ENCODE data around the gene DDAH1. TPM values are rescaled to one million over a fixed set of nuclear protein-coding genes. Genes with fewer than 3 reads are reported as not detected.

DDAH1 gene
- total RNA-seq, 1 donor from 2014 or later = 33.4 TPM

GRCh38 chr1:85340427-85340826 is 124.5 kb downstream of the DDAH1 start:
- TF ChIP-seq, protein P1, sequence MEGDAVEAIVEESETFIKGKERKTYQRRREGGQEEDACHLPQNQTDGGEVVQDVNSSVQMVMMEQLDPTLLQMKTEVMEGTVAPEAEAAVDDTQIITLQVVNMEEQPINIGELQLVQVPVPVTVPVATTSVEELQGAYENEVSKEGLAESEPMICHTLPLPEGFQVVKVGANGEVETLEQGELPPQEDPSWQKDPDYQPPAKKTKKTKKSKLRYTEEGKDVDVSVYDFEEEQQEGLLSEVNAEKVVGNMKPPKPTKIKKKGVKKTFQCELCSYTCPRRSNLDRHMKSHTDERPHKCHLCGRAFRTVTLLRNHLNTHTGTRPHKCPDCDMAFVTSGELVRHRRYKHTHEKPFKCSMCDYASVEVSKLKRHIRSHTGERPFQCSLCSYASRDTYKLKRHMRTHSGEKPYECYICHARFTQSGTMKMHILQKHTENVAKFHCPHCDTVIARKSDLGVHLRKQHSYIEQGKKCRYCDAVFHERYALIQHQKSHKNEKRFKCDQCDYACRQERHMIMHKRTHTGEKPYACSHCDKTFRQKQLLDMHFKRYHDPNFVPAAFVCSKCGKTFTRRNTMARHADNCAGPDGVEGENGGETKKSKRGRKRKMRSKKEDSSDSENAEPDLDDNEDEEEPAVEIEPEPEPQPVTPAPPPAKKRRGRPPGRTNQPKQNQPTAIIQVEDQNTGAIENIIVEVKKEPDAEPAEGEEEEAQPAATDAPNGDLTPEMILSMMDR (IDR thresholded peaks at IDR 0.05; ENCODE audit: unreplicated experiment) = no peak
- H3K27me3 Mint-ChIP-seq = no peaks in the 10 kb centered on the region
- H3K36me3 Mint-ChIP-seq (ENCODE audit: insufficient read depth) = no peaks in the 10 kb centered on the region
- no peak overlapping the region for H3K4me3 Mint-ChIP-seq (ENCODE audit: low read depth)
- no peak for DNase-seq (ENCODE audit: low spot score, unreplicated experiment)
- H3K9me3 Mint-ChIP-seq (ENCODE audit: low read depth) = no peaks in the 10 kb centered on the region
- H3K27ac Mint-ChIP-seq = no peak overlapping the region
- peaks cover 3% of the 10 kb centered on the region for H3K4me1 Mint-ChIP-seq (ENCODE audit: low read depth)

DNA sequence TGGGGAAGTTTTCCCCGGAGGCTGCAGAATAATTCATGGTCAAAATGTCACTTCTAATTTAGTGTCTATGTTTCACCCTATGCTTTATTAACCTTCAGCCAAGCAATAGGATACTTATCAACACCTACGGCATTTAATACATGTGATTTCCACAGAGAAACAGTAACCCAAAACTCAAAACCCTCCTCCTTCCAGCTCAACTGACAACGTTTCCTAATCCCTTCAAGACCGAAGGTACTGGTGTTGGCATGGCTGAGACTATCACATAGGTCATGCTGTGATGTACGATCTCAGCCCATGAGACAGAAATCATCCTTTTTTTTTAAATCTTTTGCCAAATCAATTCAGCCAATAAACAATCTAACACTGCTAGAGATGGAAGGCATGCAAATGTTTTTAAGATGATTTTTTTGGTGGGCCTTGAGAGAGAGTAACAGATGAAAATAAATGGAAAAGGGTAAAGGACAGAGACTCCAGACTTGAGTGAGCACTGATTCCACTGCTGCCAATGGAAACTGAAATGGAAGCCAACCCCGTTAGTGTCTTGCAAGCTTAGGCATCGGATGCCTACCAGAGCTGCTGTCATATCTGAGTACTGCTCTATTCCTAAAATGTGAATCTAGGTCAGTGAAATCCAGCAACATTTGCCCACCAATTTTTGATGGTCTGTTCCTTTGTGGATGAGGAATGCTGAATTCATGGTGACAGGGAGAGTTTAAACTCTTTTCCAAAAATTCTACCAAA is 125.1 kb downstream of the DDAH1 start:
- H3K4me3 Mint-ChIP-seq (ENCODE audit: low read depth) = no peak overlapping the region
- no peak overlapping the region for H3K27ac Mint-ChIP-seq

GRCh38 chr1:85339089-85339488 is 125.9 kb downstream of the DDAH1 start:
- TF ChIP-seq, protein P1 (IDR thresholded peaks at IDR 0.05; ENCODE audit: unreplicated experiment) = no peak
- H3K9me3 Mint-ChIP-seq (ENCODE audit: low read depth) = no peaks in the 10 kb centered on the region
- H3K4me3 Mint-ChIP-seq (ENCODE audit: low read depth) = no peak overlapping the region
- peaks cover 1% of the 10 kb centered on the region for H3K36me3 Mint-ChIP-seq (ENCODE audit: insufficient read depth)
- H3K27ac Mint-ChIP-seq = no peak overlapping the region
- peaks cover 3% of the 10 kb centered on the region for H3K4me1 Mint-ChIP-seq (ENCODE audit: low read depth)
- DNase-seq (ENCODE audit: low spot score, unreplicated experiment) = no peak
- no peaks in the 10 kb centered on the region for H3K27me3 Mint-ChIP-seq

More for the DNA sequence above, 125.1 kb downstream of the DDAH1 start:
- no peaks in the 10 kb centered on the region for H3K9me3 Mint-ChIP-seq (ENCODE audit: low read depth)
- no peak for DNase-seq (ENCODE audit: low spot score, unreplicated experiment)
- TF ChIP-seq, protein P1 (IDR thresholded peaks at IDR 0.05; ENCODE audit: unreplicated experiment) = no peak
- peaks cover 3% of the 10 kb centered on the region for H3K4me1 Mint-ChIP-seq (ENCODE audit: low read depth)
- no peaks in the 10 kb centered on the region for H3K36me3 Mint-ChIP-seq (ENCODE audit: insufficient read depth)
- no peaks in the 10 kb centered on the region for H3K27me3 Mint-ChIP-seq

GRCh38 chr1:85334962-85335361 is 130.0 kb downstream of the DDAH1 start:
- peaks cover 7% of the 10 kb centered on the region for H3K9me3 Mint-ChIP-seq (ENCODE audit: low read depth)
- TF ChIP-seq, protein P1 (IDR thresholded peaks at IDR 0.05; ENCODE audit: unreplicated experiment) = no peak
- no peak for DNase-seq (ENCODE audit: low spot score, unreplicated experiment)
- H3K4me1 Mint-ChIP-seq (ENCODE audit: low read depth) = peaks cover 2% of the 10 kb centered on the region
- H3K27ac Mint-ChIP-seq = peak overlapping the region; percentile 15
- H3K27me3 Mint-ChIP-seq = no peaks in the 10 kb centered on the region
- H3K4me3 Mint-ChIP-seq (ENCODE audit: low read depth) = no peak overlapping the region
- H3K36me3 Mint-ChIP-seq (ENCODE audit: insufficient read depth) = peaks cover 4% of the 10 kb centered on the region

DNA sequence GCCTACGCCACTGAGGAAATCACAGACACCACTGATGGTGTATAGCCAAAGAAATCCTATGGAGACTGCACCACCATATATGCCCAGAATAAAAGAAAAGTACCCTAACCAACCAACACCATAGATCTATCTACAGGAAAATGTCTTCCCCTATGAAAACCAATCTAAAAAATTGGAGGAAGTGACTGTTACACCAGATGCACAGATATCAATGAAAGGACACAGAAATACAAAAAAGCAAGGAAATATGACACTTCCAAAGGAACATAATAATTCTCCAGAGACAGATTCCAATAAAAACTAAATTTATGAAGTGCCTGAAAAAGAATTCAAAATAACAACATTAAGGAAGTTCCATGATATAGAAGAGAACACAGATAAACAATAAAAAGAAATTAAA is 131.8 kb downstream of the DDAH1 start:
- Mint-ChIP-seq H3K9me3 (ENCODE audit: low read depth) (peaks cover 7% of the 10 kb centered on the region), H3K4me1 (ENCODE audit: low read depth) (peaks cover 7% of the 10 kb centered on the region), H3K4me3 (ENCODE audit: low read depth) (no peak overlapping the region), H3K27ac (no peak overlapping the region), H3K27me3 (no peaks in the 10 kb centered on the region), H3K36me3 (ENCODE audit: insufficient read depth) (peaks cover 4% of the 10 kb centered on the region)
- TF ChIP-seq, protein P1 (IDR thresholded peaks at IDR 0.05; ENCODE audit: unreplicated experiment) = no peak
- no peak for DNase-seq (ENCODE audit: low spot score, unreplicated experiment)

Data from progenitor cell of endocrine pancreas (in vitro differentiated cells).